Measurements from ENCODE around the gene ANGPTL8. TPM values are rescaled to one million over a fixed set of nuclear protein-coding genes. Genes with fewer than 3 reads are reported as not detected.
A peak's percentile ranks its signal among the peaks of the same experiment; 100 is the strongest.

The ANGPTL8 gene
- total RNA-seq, 6 donors from 2014 or later = 5.2 TPM; not detected in 5

- peak overlapping the region in 2 of 4 donors; percentile 4 to 21 for H3K27ac ChIP-seq
- H3K9me3 ChIP-seq = no peaks in the 10 kb centered on the region
- no peak overlapping the region for H3K4me3 ChIP-seq
- ATAC-seq (ENCODE audit: low FRiP score in 2 of 2) (no peak), DNase-seq (no peak)
- TF ChIP-seq POLR2A (IDR thresholded peaks at IDR 0.05) (no peak), CTCF (IDR thresholded peaks at IDR 0.05) (no peak), EP300 (IDR thresholded peaks at IDR 0.05) (no peak), POLR2AphosphoS5 (IDR thresholded peaks at IDR 0.05) (no peak)
- no peaks in the 10 kb centered on the region for H3K27me3 ChIP-seq
- H3K36me3 ChIP-seq = no peaks in the 10 kb centered on the region
- WGBS, 2 donors = 47 to 67% methylated on average over 5 of the region's 5 CpGs
- H3K4me1 ChIP-seq = peaks cover 5 to 12% (median 8%) of the 10 kb centered on the region in 4 donors
Observed at GRCh38 chr19:11279505-11280236, 40.3 kb downstream of the ANGPTL8 start.

GRCh38 chr19:11281356-11282049 is 42.1 kb downstream of the ANGPTL8 start:
- no peaks in the 10 kb centered on the region for H3K9me3 ChIP-seq
- DNase-seq (no peak), ATAC-seq (ENCODE audit: low FRiP score in 2 of 2) (no peak)
- H3K36me3 ChIP-seq = no peaks in the 10 kb centered on the region
- H3K27ac ChIP-seq = peak overlapping the region in 1 of 4 donors; percentile 40
- whole genome bisulfite sequencing, 2 donors = 77 to 82% methylated on average over 11 of the region's 11 CpGs
- H3K4me3 ChIP-seq = no peak overlapping the region
- no peaks in the 10 kb centered on the region for H3K27me3 ChIP-seq
- peaks cover 9 to 15% (median 12%) of the 10 kb centered on the region in 4 donors for H3K4me1 ChIP-seq
- TF ChIP-seq CTCF (IDR thresholded peaks at IDR 0.05) (no peak), EP300 (IDR thresholded peaks at IDR 0.05) (no peak), POLR2A (IDR thresholded peaks at IDR 0.05) (no peak), POLR2AphosphoS5 (IDR thresholded peaks at IDR 0.05) (no peak)

- H3K36me3 ChIP-seq = no peaks in the 10 kb centered on the region
- H3K4me3 ChIP-seq = no peak overlapping the region
- no peak for ATAC-seq (ENCODE audit: low FRiP score in 2 of 2)
- H3K9me3 ChIP-seq = no peaks in the 10 kb centered on the region
- WGBS, 2 donors = 61 to 75% methylated on average over 6 of the region's 6 CpGs
- DNase-seq = no peak
- no peaks in the 10 kb centered on the region for H3K27me3 ChIP-seq
- H3K27ac ChIP-seq = peak overlapping the region in 3 of 4 donors; percentile 10 to 70 (median 45)
- no peak for TF ChIP-seq POLR2A (IDR thresholded peaks at IDR 0.05)
- no peak for TF ChIP-seq CTCF (IDR thresholded peaks at IDR 0.05)
- TF ChIP-seq POLR2AphosphoS5 (IDR thresholded peaks at IDR 0.05) = no peak
- no peak for TF ChIP-seq EP300 (IDR thresholded peaks at IDR 0.05)
- H3K4me1 ChIP-seq = peaks cover 5 to 22% (median 11%) of the 10 kb centered on the region in 4 donors
Observed at GRCh38 chr19:11284515-11284914, 45.1 kb downstream of the ANGPTL8 start.

- peaks cover 0 to 22% (median 9%) of the 10 kb centered on the region in 4 donors for H3K4me1 ChIP-seq
- ATAC-seq (ENCODE audit: low FRiP score in 2 of 2) = no peak
- WGBS, 2 donors = 39 to 46% methylated on average over 6 of the region's 6 CpGs
- no peak overlapping the region for H3K4me3 ChIP-seq
- no peaks in the 10 kb centered on the region for H3K9me3 ChIP-seq
- H3K36me3 ChIP-seq = no peaks in the 10 kb centered on the region
- DNase-seq = no peak
- H3K27me3 ChIP-seq = no peaks in the 10 kb centered on the region
- peak overlapping the region; percentile 26 to 81 (median 60) for H3K27ac ChIP-seq
- TF ChIP-seq CTCF (IDR thresholded peaks at IDR 0.05) (peak in 5 of 6 experiments; percentile 6 to 49 (median 40)), POLR2A (IDR thresholded peaks at IDR 0.05) (no peak), POLR2AphosphoS5 (IDR thresholded peaks at IDR 0.05) (peak; percentile 73 to 84)
Observed at GRCh38 chr19:11286312-11286974, 47.0 kb downstream of the ANGPTL8 start.
